Duodenal mucosa (tissue), 2 donors: Measurements from ENCODE around the gene CLIP2.
"Not testable (repeated sequence)": the region's sequence is repeated elsewhere in the genome, so short reads cannot be mapped to it uniquely, and the experiment has no call there.

Source experiments
- H3K27ac ChIP-seq: one replicate; pipeline ENCODE4 v1.7.0; 2013; ENCODE audit warnings: low read depth, low read length
- H3K27me3 ChIP-seq, 2 donors: one replicate each; pipeline ENCODE4 v1.7.0; 2013; ENCODE audit warnings: low read length in 2 of 2, control low read depth in 1 of 2; ENCODE audit not compliant: insufficient read depth in 2 of 2, control insufficient read depth in 1 of 2
- H3K36me3 ChIP-seq, 2 donors: one replicate each; pipeline ENCODE4 v1.7.0; 2013; ENCODE audit warnings: low read length in 2 of 2, control low read depth in 1 of 2; ENCODE audit not compliant: insufficient read depth in 2 of 2, control insufficient read depth in 1 of 2
- H3K4me1 ChIP-seq, 2 donors: one replicate each; pipeline ENCODE4 v1.7.0; 2013; ENCODE audit warnings: low read length in 2 of 2, control low read depth in 1 of 2; ENCODE audit not compliant: insufficient read depth in 2 of 2, control insufficient read depth in 1 of 2
- H3K4me3 ChIP-seq, 2 donors: one replicate each; pipeline ENCODE4 v1.7.0; 2013; ENCODE audit warnings: low read length in 2 of 2, low read depth in 1 of 2
- H3K9ac ChIP-seq, 2 donors: one replicate each; pipeline ENCODE4 v1.7.0; 2013; ENCODE audit warnings: low read length in 2 of 2, low read depth in 1 of 2
- H3K9me3 ChIP-seq, 2 donors: one replicate each; pipeline ENCODE4 v1.7.0; 2013; ENCODE audit warnings: low read length in 2 of 2, control low read depth in 1 of 2; ENCODE audit not compliant: control insufficient read depth in 1 of 2

CLIP2 gene

GRCh38 chr7:74365322-74366022 is 76.3 kb downstream of the CLIP2 start:
- H3K4me3 ChIP-seq, result no peak overlapping the region
- no peak overlapping the region for H3K27ac ChIP-seq
- H3K27me3 ChIP-seq, result no peaks in the 10 kb centered on the region
- H3K9me3 ChIP-seq, result no peaks in the 10 kb centered on the region
- no peak overlapping the region for H3K9ac ChIP-seq
- H3K4me1 ChIP-seq, result peaks cover 0 to 4% of the 10 kb centered on the region in 2 donors
- H3K36me3 ChIP-seq, result peaks cover 0 to 24% of the 10 kb centered on the region in 2 donors

GRCh38 chr7:74371381-74372341 is 82.5 kb downstream of the CLIP2 start:
- peaks cover 14 to 19% of the 10 kb centered on the region in 2 donors for H3K36me3 ChIP-seq
- no peak overlapping the region for H3K4me3 ChIP-seq
- H3K4me1 ChIP-seq, result peaks cover 0 to 4% of the 10 kb centered on the region in 2 donors
- H3K27ac ChIP-seq, result no peak overlapping the region
- H3K27me3 ChIP-seq, result no peaks in the 10 kb centered on the region
- no peaks in the 10 kb centered on the region for H3K9me3 ChIP-seq
- no peak overlapping the region for H3K9ac ChIP-seq

- H3K36me3 ChIP-seq, result peaks cover 14 to 24% of the 10 kb centered on the region in 2 donors
- H3K4me1 ChIP-seq, result peaks cover 0 to 4% of the 10 kb centered on the region in 2 donors
- no peaks in the 10 kb centered on the region for H3K9me3 ChIP-seq
- H3K27ac ChIP-seq, result no peak overlapping the region
- no peak overlapping the region for H3K4me3 ChIP-seq
- no peaks in the 10 kb centered on the region for H3K27me3 ChIP-seq
- no peak overlapping the region for H3K9ac ChIP-seq
Measured at GRCh38 chr7:74372511-74373111, 83.4 kb downstream of the CLIP2 start.

GRCh38 chr7:74373536-74373935 is 84.3 kb downstream of the CLIP2 start:
- peaks cover 0 to 4% of the 10 kb centered on the region in 2 donors for H3K4me1 ChIP-seq
- H3K4me3 ChIP-seq, result no peak overlapping the region
- H3K36me3 ChIP-seq, result peaks cover 14 to 24% of the 10 kb centered on the region in 2 donors
- no peak overlapping the region for H3K27ac ChIP-seq
- no peaks in the 10 kb centered on the region for H3K9me3 ChIP-seq
- no peaks in the 10 kb centered on the region for H3K27me3 ChIP-seq
- H3K9ac ChIP-seq, result no peak overlapping the region

GRCh38 chr7:74375726-74376220 is 86.6 kb downstream of the CLIP2 start:
- Histone ChIP-seq H3K4me1 (peaks cover 0 to 4% of the 10 kb centered on the region in 2 donors), H3K9me3 (no peaks in the 10 kb centered on the region), H3K36me3 (peaks cover 17 to 24% of the 10 kb centered on the region in 2 donors), H3K4me3 (no peak overlapping the region), H3K9ac (no peak overlapping the region), H3K27ac (no peak overlapping the region), H3K27me3 (no peaks in the 10 kb centered on the region)

- no peak overlapping the region for H3K9ac ChIP-seq
- no peak overlapping the region for H3K4me3 ChIP-seq
- no peaks in the 10 kb centered on the region for H3K9me3 ChIP-seq
- H3K27me3 ChIP-seq, result no peaks in the 10 kb centered on the region
- peaks cover 0 to 4% of the 10 kb centered on the region in 2 donors for H3K4me1 ChIP-seq
- no peak overlapping the region for H3K27ac ChIP-seq
- H3K36me3 ChIP-seq, result peaks cover 17 to 26% of the 10 kb centered on the region in 2 donors
Measured at GRCh38 chr7:74376256-74377036, 87.2 kb downstream of the CLIP2 start.

GRCh38 chr7:74379938-74380337 is 90.7 kb downstream of the CLIP2 start:
- Histone ChIP-seq H3K27ac (no peak overlapping the region), H3K9me3 (no peaks in the 10 kb centered on the region), H3K27me3 (no peaks in the 10 kb centered on the region), H3K36me3 (peaks cover 19 to 21% of the 10 kb centered on the region in 2 donors), H3K9ac (no peak overlapping the region), H3K4me1 (no peaks in the 10 kb centered on the region), H3K4me3 (no peak overlapping the region)

- no peak overlapping the region for H3K9ac ChIP-seq
Measured at GRCh38 chr7:74380720-74381119, 91.5 kb downstream of the CLIP2 start.

GRCh38 chr7:74384086-74384485 is 94.9 kb downstream of the CLIP2 start:
- H3K4me3 ChIP-seq, H3K4me1 ChIP-seq, H3K27me3 ChIP-seq: not testable (repeated sequence)

More at GRCh38 chr7:74380720-74381119, 91.5 kb downstream of the CLIP2 start:
- H3K27ac ChIP-seq, result no peak overlapping the region
- no peak overlapping the region for H3K4me3 ChIP-seq
- H3K36me3 ChIP-seq, result peaks cover 16 to 18% of the 10 kb centered on the region in 2 donors
- no peaks in the 10 kb centered on the region for H3K4me1 ChIP-seq
- no peaks in the 10 kb centered on the region for H3K9me3 ChIP-seq
- H3K27me3 ChIP-seq, result no peaks in the 10 kb centered on the region

More at GRCh38 chr7:74384086-74384485, 94.9 kb downstream of the CLIP2 start:
- H3K36me3 ChIP-seq, result peaks cover 13 to 24% of the 10 kb centered on the region in 2 donors
- H3K9me3 ChIP-seq, H3K9ac ChIP-seq, H3K27ac ChIP-seq: not testable (repeated sequence)
